ENCODE measurements around the gene B3GAT2.

DNA sequence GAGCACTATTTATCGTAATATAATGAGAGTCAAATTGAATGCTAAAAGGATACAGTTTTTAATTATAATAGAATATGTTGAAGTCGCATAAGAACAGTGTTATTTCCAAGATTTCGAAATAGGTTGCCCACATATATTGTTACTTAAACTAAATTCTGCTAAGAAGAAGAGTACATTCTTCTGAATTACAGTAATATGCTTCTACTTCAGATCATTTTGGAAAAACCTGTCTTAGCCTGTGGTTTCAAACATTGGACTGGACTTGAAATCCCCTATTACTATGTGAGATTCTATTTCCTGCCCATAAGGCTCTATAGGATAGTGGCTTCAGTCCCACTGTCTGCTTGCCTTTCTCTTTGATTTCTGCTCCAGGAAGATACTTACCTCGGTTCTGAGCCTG is 137.2 kb downstream of the B3GAT2 start:
- TF ChIP-seq, protein P1, sequence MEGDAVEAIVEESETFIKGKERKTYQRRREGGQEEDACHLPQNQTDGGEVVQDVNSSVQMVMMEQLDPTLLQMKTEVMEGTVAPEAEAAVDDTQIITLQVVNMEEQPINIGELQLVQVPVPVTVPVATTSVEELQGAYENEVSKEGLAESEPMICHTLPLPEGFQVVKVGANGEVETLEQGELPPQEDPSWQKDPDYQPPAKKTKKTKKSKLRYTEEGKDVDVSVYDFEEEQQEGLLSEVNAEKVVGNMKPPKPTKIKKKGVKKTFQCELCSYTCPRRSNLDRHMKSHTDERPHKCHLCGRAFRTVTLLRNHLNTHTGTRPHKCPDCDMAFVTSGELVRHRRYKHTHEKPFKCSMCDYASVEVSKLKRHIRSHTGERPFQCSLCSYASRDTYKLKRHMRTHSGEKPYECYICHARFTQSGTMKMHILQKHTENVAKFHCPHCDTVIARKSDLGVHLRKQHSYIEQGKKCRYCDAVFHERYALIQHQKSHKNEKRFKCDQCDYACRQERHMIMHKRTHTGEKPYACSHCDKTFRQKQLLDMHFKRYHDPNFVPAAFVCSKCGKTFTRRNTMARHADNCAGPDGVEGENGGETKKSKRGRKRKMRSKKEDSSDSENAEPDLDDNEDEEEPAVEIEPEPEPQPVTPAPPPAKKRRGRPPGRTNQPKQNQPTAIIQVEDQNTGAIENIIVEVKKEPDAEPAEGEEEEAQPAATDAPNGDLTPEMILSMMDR (conservative IDR thresholded peaks at IDR 0.05 in 1 of 2, IDR thresholded peaks at IDR 0.05 in 1 of 2; ENCODE audit: low read depth in 1 of 2, low read length in 2 of 2): no peak
- no peak for TF ChIP-seq EZH2 (IDR thresholded peaks at IDR 0.05; ENCODE audit: low read length, missing control alignments)
